CD4-positive, alpha-beta T cell treated with Interleukin-15 for 1 hour (primary cell): ENCODE measurements around the gene RBM20.
"Not testable (repeated sequence)": the region's sequence is repeated elsewhere in the genome, so short reads cannot be mapped to it uniquely, and the experiment has no call there.

Experiments
- DNase-seq: peaks from one replicate; pipeline ENCODE4 v3.0.0-alpha.2; 2020

RBM20 gene

GRCh38 chr10:110859973-110860376, 215.8 kb downstream of the RBM20 start:
- DNase-seq = no peak

DNA sequence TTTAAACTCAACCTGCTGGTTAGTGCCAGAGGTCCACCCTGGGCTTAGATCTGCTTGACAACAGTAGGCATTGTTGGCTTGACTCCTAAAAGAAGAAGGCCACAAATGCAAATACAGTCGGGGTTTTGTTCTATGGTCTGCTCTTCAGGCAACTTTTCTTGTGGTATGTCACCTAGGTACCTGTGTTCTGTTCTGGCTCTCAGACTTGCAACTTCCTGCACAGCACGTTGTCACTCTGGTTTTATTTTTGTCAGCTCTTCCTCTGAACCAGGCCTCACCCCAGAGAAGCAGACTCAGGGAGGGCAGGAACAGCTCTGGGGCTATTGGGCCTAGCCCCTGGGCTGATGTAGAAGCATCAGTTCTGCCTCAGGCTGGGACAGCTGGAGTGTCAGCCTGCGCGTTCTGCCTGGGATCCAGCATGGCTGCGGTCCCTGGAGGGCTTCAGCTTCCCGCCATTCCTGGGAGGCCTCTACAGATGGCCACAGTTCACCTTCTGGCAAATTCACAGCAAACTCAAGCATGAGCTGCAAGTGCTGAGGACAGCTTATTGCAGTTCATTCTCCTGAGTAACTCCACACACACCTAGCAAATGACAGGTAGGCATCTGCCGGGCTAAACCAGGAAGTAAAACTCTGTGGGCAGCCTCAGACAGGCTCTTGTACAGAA, 216.6 kb downstream of the RBM20 start:
- peak; percentile 79 for DNase-seq

- no peak for DNase-seq
Observed at GRCh38 chr10:110861476-110861875, 217.3 kb downstream of the RBM20 start.

DNA sequence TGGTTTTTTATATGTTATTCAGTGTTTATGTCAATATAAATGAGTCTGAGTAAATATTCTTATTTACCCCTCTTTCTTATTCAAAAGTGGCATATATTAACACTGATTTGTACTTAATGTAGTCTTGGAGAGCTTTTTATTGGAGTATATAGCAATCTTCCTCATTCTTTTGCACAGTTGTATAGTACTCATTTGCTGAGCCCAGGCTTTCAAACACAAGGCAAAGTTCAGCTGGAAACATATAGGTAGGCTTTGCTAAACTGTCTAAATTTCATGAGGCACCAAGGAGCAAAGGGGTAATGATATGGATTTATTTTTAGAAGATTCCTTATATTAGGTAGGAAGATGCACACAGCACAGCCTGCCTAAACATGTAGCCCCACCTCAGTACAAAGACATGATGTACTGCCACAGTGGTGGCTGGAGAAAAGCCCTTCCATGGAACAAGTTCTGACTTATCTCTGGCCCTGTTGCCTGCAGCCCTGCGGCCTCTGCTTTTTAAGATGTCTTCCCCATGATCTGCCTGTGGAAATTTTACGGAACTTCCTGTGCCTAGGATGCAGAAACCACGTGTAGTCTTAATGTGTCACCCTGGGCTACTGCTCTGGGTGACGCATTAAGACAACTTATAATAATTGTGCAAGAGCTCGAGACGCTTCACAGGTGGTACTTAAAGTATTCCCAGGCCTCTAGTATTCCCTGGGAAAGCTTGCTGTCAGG, 218.0 kb downstream of the RBM20 start:
- DNase-seq = peak; percentile 54

DNA sequence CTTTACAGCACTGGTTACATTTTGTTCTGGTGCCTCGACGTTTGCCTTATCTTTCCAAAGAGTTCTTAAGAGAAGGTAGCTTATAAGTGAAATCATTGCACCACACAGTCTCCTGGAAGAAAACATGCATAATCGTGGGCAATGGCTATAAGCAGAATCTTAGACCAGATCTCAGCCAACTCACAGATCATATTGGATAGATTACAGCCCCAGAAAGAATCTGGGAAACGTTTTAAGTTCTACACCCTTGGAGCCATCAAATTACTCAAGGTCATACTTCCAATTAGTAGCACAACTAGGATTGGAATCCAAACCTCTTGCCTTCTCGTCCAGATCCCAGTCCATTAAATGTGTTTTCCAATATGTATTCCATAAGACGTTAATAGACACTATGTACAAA, 218.8 kb downstream of the RBM20 start:
- DNase-seq = no peak

DNA sequence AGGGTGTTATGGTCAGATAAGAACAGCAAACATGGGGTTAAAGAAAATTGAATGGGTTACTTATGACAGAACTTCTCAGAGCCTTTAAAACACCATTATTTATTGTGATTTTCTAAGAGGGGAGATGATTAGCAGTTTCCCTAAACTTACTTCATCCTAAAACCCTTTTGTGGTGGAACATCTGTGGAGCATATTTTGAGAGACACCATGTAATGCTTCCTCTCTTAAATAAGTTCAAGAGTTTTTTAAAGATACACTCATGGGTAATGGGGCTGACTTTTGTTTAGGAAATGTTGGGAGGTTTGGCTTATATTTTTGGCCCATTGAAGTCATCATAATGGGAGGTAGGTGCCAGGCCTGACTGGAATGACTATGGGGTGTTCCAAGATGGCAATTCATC, 219.2 kb downstream of the RBM20 start:
- DNase-seq = no peak

DNA sequence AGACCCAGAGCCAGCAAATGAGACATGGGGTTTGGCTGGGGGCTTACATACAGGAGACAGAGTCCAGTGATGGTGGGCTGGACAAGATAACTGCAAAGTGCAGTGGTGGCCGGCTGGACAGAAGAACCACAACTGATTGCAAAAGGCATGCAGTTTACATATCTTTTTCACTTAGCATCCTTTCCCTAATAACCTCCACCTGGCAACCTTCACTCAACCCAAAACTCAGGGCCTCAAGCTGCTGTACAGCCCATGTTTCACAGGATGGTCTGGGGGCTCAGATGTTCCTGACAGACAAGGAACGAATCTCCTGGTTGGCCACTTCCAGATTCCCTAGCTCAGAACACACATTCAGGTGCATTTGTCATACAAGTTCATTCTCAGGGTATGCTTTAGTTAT, 219.8 kb downstream of the RBM20 start:
- DNase-seq = no peak

DNA sequence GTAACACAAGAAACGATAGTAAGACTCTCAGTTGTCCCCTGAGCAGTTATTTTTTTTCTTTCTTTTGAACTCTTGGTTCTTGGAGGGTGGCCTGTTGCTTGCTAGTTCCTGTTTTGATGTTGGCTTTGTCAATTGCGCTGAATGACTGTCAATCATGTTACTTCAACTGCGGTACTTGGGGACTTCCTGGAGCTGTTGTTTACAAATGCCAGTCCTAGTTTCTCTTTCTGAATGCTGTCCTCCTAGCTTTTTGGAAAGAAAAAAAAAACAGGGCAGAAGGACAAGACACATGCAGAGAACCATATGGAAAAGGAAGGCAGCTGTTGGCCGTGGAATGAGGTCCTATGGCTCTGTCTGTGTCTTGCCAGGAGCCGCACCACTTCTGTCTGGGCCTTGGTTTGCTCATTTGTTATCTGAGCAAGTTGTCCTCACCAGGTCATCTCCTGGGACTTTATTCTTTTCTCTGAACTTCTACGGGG, 220.6 kb downstream of the RBM20 start:
- DNase-seq = peak; percentile 81

DNA sequence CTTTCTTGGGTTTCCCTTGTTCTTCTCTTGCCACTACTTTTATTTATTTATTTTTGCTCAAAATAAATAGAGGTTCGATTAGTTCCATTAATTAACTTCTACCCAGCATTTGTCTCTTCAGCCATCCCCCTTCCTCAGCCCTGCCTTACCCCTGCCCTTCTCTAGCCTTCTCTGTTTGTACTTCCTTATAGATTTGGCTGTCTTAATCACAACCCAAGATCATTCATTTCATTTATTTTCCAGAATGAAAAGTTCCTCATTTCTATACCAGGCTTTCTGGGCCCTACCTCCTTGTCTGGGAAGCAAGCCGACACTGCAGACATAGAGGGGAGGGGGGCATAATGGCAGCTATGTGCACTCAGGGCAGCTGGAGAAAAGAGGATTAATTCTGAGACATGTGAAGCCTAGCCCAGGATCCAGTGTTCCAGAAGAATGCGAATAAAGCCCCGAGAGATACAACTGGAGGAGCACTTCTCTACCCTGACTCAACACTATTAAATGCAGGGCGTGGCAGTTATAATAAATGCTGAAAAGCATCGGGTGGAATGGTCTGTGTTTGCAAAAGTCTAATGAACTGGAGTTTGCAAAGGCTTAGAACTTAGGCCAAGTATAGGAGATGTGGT, 221.2 kb downstream of the RBM20 start:
- no peak for DNase-seq

GRCh38 chr10:110865809-110866482, 221.8 kb downstream of the RBM20 start:
- DNase-seq = no peak

DNA sequence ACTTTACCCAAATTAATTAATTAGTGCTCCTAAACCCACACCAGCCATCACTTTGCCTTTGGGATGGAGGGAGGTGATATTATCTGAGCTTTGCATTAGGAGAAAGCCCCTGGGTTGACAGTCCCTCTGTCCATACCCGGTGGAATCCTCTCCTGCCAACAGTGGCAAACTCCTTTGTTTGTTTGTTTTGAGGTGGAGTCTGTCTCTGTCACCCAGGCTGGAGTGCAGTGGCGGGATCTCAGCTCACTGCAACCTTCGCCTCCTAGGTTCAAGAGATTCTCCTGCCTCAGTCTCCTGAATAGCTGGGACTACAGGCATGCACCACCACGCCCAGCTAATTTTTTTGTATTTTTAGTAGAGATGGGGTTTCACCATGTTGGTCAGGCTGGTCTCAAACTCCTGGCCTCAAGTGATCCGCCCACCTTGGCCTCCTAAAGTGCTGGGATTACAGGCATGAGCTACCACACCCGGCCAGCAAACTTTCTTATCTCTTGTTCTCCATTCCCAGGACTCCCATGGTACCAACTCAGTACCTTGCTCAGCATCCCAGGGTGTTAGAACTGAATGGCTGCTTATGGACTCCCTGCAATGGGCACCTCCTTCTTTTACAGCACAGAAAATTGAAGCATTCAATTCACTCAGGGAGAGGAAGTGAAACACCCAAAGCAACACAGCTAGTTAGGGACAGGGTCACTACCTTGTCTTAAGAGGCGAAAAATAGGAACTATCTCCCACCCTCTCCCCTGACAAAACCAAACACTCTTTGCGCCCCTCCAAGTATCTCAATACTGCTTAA, 223.1 kb downstream of the RBM20 start:
- not testable (repeated sequence) for DNase-seq

DNA sequence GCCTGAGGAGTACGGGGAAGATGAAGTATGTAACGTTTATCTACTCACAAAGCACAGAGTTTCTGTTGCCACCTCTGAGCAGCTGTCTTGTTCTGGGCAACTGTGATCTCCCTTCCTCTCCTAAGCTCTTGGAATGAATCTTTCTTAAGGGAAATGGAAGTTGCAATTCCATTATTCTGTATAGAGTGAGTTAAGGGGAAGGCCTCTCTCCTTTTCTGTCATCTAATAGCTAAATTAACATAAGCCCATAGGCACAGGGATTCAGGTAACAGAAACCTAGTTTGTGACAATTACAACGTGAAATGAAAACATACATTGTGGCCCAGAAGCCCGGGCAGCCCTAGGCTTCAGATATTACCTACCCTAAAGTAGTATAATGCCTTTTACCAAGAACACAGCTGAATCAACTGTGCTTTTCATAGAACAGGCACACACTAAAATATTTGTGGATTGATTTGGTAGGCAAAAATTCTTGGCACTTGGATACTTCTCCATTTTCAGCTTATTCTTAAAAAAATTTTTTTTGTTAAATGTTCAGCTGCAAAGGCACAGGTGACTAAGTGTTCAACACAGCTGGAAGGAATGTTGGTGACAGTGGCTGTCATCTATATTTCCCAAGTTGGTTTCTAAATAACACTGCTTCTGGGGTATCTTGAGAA, 223.8 kb downstream of the RBM20 start:
- no peak for DNase-seq

GRCh38 chr10:110868981-110869380, 224.8 kb downstream of the RBM20 start:
- peak; percentile 78 for DNase-seq

GRCh38 chr10:110870823-110871297, 226.7 kb downstream of the RBM20 start:
- no peak for DNase-seq

- peak; percentile 96 for DNase-seq
Observed at GRCh38 chr10:110871298-110872084, 227.4 kb downstream of the RBM20 start, which contains the start of gene PDCD4. PDCD4 (plus strand) TSS chr10:110871928; CDS start chr10:110876028, 4,100 bp downstream.

GRCh38 chr10:110872145-110872983, 228.2 kb downstream of the RBM20 start:
- DNase-seq = peak; percentile 92

DNA sequence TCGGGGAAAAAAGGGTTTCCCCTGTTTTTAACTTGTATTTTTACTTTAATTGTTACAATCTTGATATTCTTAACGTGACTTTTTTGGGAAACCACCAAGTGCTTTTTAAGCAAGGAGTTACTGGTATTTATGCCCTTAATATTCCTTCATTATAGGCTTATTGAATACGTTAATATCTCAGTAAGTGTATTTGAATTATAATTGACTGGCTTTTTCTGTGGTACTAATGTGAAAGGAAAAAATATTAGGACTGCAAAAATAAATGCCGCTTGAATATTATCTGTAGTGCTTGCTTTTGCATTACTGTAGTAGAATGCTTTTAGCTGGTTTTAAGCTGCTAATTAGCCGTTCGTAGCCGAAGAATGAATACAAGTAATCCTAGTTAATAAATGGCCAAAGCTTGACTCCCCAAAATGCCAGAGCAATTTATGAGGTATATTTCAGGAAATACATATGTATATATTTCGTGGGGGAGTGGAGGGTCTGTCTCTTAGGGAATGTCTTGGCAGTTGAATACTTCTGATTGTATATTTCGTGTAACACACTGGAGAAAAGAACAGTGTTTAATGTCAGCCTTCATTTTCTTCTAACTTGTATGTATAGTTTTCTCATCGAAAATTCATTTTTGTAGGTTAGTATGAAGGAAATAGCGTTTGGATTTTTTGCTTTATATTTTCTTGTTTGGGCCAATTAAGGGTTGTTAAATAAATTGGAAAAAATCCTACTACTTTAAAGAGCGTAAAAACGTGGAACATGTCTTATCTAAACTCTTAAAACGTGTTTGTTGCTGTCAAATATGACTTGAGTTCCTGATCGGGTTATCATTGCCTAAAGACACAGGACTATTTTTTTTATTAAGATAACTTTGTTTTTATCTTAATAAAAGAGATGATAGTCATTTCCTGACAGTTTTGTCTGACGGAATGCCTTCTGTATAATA, 229.1 kb downstream of the RBM20 start:
- no peak for DNase-seq

GRCh38 chr10:110873951-110874350, 229.8 kb downstream of the RBM20 start:
- DNase-seq = no peak

GRCh38 chr10:110876000-110876399, 231.9 kb downstream of the RBM20 start:
- no peak for DNase-seq
